ENCODE measurements around the gene SLFN14. TPM values are rescaled to one million over a fixed set of nuclear protein-coding genes. Genes with fewer than 3 reads are reported as not detected.
"Not testable (repeated sequence)": the region's sequence is repeated elsewhere in the genome, so short reads cannot be mapped to it uniquely, and the experiment has no call there.

Gene SLFN14
- total and polyA plus RNA-seq, 2 experiments from 2014 or later, result 0.12 to 0.21 TPM

DNA sequence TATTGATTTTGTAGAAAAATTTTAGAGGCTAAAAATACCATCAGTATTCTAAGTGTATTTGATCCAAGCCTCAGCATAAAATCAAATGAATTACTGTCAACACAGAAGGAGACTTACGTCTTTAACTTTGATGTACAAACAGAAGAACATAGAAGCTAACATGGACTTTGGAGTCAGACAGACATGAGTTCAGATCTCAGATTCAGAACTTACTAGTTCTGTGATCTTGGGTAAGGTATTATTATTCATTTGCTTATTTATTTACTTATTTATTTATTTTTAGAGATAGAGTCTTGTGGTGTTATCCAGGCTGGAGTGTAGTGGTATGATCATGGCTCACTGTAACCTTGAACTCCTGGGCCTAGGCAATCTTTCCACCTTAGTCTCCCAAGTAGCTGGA is 19.2 kb downstream of the SLFN14 start:
- no peak for DNase-seq (ENCODE audit: low read depth in 1 of 2, low spot score in 1 of 2)
- no peaks in the 10 kb centered on the region for H3K4me1 ChIP-seq (ENCODE audit: low read depth)
- H3K4me3 ChIP-seq, result no peak overlapping the region
- peaks cover 48% of the 10 kb centered on the region for H3K27me3 ChIP-seq
- H3K27ac ChIP-seq, result no peak overlapping the region
- TF ChIP-seq, protein P1, sequence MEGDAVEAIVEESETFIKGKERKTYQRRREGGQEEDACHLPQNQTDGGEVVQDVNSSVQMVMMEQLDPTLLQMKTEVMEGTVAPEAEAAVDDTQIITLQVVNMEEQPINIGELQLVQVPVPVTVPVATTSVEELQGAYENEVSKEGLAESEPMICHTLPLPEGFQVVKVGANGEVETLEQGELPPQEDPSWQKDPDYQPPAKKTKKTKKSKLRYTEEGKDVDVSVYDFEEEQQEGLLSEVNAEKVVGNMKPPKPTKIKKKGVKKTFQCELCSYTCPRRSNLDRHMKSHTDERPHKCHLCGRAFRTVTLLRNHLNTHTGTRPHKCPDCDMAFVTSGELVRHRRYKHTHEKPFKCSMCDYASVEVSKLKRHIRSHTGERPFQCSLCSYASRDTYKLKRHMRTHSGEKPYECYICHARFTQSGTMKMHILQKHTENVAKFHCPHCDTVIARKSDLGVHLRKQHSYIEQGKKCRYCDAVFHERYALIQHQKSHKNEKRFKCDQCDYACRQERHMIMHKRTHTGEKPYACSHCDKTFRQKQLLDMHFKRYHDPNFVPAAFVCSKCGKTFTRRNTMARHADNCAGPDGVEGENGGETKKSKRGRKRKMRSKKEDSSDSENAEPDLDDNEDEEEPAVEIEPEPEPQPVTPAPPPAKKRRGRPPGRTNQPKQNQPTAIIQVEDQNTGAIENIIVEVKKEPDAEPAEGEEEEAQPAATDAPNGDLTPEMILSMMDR (IDR thresholded peaks at IDR 0.05; ENCODE audit: low read depth, low read length), result no peak
- H3K9me3 ChIP-seq (ENCODE audit: low read depth), result no peaks in the 10 kb centered on the region
- no peaks in the 10 kb centered on the region for H3K36me3 ChIP-seq

DNA sequence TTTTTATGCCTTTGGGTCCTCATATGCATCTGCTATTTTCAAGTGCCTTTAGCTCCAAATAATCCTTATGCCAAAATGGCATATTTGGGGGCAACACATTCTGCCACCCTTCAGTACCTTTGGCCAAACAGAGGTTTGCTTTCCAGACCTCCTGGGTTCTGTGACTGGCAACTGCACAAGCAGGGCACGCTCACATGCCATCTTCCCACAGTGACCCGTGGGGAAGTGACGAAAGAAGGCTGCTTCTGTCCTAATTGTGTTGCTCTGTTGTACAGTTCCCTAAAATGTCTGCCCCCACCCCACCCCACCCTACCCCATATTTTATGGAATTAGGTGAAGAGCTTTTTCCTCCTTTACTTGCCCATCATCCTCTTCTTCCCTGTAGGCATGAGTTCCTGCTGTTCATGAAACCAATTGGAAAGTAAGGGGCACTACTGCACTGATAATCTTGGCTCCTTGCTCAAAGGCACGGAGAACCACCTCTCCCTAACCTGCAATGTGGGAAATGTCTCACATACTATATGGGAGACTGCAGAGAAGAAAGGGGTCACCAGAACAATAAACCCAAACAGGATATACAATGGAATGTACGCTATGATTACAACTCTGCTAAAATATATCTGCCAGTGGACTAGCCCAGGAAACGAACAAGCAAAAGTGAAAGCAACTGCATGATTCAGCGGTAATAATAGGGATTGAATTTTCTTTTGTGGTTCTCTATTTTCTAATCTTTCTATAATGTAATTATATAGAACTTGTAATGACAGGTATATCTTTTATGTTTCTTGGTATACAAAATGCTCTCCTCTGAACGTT is 19.8 kb downstream of the SLFN14 start:
- peaks cover 42% of the 10 kb centered on the region for H3K27me3 ChIP-seq
- no peak overlapping the region for H3K27ac ChIP-seq
- TF ChIP-seq, protein P1 (IDR thresholded peaks at IDR 0.05; ENCODE audit: low read depth, low read length), result no peak
- no peaks in the 10 kb centered on the region for H3K36me3 ChIP-seq
- peak in 1 of 2 donors; percentile 52 for DNase-seq (ENCODE audit: low read depth in 1 of 2, low spot score in 1 of 2)
- no peak overlapping the region for H3K4me3 ChIP-seq
- no peaks in the 10 kb centered on the region for H3K4me1 ChIP-seq (ENCODE audit: low read depth)
- no peaks in the 10 kb centered on the region for H3K9me3 ChIP-seq (ENCODE audit: low read depth)

DNA sequence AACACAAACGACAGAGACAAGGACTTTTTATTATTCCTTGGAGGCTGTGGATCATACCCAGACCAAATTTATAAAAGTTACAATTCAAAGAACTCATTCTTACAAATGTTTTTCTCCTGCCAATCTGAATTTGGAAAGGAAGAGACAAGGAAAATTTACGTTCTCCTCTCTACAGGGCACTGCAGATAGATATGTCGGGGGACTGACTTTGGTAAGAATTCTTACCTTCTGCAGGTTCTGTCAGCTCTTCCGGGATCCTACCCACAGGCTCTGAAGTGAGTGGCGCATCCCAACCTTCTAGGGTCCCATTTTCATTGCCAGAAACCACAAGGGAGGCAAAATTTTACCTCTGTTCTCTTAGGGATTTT is 21.0 kb downstream of the SLFN14 start:
- Histone ChIP-seq H3K27ac (no peak overlapping the region), H3K4me3 (no peak overlapping the region), H3K36me3 (no peaks in the 10 kb centered on the region), H3K27me3 (peaks cover 30% of the 10 kb centered on the region), H3K9me3 (ENCODE audit: low read depth) (no peaks in the 10 kb centered on the region), H3K4me1 (ENCODE audit: low read depth) (no peaks in the 10 kb centered on the region)
- TF ChIP-seq, protein P1 (IDR thresholded peaks at IDR 0.05; ENCODE audit: low read depth, low read length), result no peak
- DNase-seq (ENCODE audit: low read depth in 1 of 2, low spot score in 1 of 2), result no peak

DNA sequence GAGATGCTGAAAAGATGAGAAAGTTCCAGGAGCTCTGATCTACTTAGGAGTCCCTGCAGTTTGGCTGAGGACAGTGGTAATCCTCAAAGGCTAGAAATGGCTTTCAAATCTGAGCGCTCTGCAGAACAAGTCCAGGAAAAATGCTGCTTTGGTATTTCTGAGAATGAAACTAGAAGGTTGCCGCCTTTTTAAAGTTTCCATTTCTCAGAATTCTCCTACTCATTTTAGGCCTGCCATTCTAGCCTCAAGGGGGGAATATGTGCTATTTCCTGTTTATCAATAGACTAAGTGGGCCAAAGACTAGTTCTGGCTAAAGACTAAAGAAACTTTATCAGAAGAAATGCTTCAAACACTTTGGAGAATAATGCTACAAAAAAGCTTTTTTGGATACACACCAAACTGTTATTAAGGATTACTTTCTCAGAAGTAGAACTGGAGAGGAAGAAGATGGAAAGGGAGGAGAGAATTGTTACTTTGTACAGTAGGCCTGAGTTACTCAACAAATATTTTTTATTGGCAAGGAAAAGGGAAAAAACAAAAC is 22.9 kb downstream of the SLFN14 start, which contains the start of gene SLFN12L:
TSS of gene SLFN12L (minus strand) at position 78 of the 541 bp plus-strand sequence. CDS start 15,314 bp downstream, outside the sequence.
- no peaks in the 10 kb centered on the region for H3K9me3 ChIP-seq (ENCODE audit: low read depth)
- TF ChIP-seq, protein P1 (IDR thresholded peaks at IDR 0.05; ENCODE audit: low read depth, low read length), result no peak
- no peak within 1 kb of the TSS for H3K27ac ChIP-seq
- H3K36me3 ChIP-seq, result no peaks in the 10 kb centered on the region
- H3K4me1 ChIP-seq (ENCODE audit: low read depth), result no peaks in the 10 kb centered on the region
- H3K27me3 ChIP-seq, result peaks cover 18% of the 10 kb centered on the region
- no peak for DNase-seq (ENCODE audit: low read depth in 1 of 2, low spot score in 1 of 2)
- no peak within 1 kb of the TSS for H3K4me3 ChIP-seq

DNA sequence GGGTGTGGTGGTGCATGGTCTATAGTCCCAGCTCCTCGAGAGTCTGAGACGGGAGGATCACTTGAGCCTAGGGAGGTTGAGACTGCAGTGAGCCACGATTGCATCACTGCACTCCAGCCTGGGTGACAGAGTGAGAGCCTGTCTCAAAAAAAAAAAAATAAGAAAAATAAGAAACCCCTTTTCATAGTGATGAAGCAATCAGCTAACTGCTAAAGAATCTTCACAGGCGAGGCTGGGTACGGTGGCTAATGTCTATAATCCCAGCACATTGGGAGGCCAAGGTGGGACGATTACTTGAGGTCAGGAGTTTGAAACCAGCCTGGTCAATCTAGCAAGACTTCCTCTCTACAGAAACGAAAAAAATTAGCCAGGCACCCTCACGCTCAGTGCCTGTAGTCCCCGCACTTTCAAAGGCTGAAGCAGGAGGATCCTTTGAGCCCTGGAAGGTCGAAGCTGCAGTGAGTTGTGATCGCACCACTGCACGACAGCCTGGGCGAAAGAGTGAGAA is 23.9 kb downstream of the SLFN14 start:
- Histone ChIP-seq H3K27ac (no peak overlapping the region), H3K4me3 (no peak overlapping the region), H3K27me3 (peaks cover 18% of the 10 kb centered on the region), H3K9me3 (ENCODE audit: low read depth) (no peaks in the 10 kb centered on the region), H3K36me3 (no peaks in the 10 kb centered on the region), H3K4me1 (ENCODE audit: low read depth) (no peaks in the 10 kb centered on the region)
- TF ChIP-seq, protein P1 (IDR thresholded peaks at IDR 0.05; ENCODE audit: low read depth, low read length), result no peak
- no peak for DNase-seq (ENCODE audit: low read depth in 1 of 2, low spot score in 1 of 2)

DNA sequence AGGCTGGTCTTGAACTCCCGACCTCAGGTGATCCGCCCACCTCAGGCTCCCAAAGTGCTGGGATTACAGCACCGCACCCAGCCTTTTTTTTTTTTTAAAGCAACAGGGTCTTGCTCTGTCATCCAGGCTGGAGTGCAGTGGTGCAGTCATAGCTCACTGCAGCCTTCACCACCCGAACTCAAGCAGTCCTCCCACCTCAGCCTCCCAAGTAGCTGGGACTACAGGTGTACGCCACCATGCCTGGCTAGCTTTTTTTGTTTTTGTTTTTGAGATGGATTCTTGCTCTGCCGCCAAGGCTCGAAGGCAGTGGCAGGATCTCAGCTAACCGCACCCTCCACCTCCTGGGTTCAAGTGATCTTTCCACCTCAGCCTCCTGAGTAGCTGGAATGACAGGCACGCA is 25.2 kb downstream of the SLFN14 start:
- H3K36me3 ChIP-seq; H3K4me3 ChIP-seq; H3K4me1 ChIP-seq (ENCODE audit: low read depth); H3K27ac ChIP-seq; H3K9me3 ChIP-seq (ENCODE audit: low read depth); DNase-seq (ENCODE audit: low read depth in 1 of 2, low spot score in 1 of 2): not testable (repeated sequence)
- peaks cover 10% of the 10 kb centered on the region for H3K27me3 ChIP-seq
